PFSK-1 (cell line): ENCODE measurements around the gene EIF1AX.

Experiments
- POLR2AphosphoS5 ChIP-seq: IDR thresholded peaks from 2 replicates; pipeline ENCODE4 v1.6.1; 2012; ENCODE audit warnings: low read depth, mild to moderate bottlenecking, control low read depth, low read length, moderate library complexity
- SIN3A ChIP-seq: IDR thresholded peaks from 2 replicates; pipeline ENCODE4 v1.6.1; 2012; ENCODE audit warnings: mild to moderate bottlenecking, low read length, moderate library complexity, borderline replicate concordance; ENCODE audit not compliant: insufficient read depth
- TF ChIP-seq, protein P1 (sequence below), 2 experiments: IDR thresholded peaks; 2 replicates each; pipeline versions ENCODE4 v1.6.1 to v1.8.0; 2011 to 2012; ENCODE audit warnings: low read depth in 2 of 2, low read length in 2 of 2, control low read depth in 1 of 2, inconsistent platforms in 1 of 2, mild to moderate bottlenecking in 1 of 2, moderate library complexity in 1 of 2; ENCODE audit not compliant: insufficient read depth in 1 of 2

DNA sequence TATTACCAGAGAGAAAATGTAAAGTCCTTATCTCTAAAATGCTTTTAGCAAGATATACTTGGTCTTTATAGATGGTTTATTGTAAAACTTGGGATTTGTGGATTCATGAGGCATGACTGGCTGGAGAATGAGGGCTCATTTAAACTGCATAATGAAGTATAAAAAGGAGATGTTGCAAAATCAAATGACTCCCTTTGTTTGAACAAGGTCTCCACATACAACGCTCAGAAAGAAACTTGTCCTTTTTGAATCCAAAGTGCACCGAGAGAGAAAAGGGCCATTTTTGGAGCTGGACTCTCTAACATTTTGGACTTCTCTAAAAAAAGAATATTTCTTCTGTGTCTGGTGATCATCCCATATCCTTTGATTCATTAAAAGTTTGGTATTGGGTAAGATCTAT is 7.7 kb upstream of the EIF1AX start:
- no peak for TF ChIP-seq POLR2AphosphoS5
- TF ChIP-seq, protein P1, sequence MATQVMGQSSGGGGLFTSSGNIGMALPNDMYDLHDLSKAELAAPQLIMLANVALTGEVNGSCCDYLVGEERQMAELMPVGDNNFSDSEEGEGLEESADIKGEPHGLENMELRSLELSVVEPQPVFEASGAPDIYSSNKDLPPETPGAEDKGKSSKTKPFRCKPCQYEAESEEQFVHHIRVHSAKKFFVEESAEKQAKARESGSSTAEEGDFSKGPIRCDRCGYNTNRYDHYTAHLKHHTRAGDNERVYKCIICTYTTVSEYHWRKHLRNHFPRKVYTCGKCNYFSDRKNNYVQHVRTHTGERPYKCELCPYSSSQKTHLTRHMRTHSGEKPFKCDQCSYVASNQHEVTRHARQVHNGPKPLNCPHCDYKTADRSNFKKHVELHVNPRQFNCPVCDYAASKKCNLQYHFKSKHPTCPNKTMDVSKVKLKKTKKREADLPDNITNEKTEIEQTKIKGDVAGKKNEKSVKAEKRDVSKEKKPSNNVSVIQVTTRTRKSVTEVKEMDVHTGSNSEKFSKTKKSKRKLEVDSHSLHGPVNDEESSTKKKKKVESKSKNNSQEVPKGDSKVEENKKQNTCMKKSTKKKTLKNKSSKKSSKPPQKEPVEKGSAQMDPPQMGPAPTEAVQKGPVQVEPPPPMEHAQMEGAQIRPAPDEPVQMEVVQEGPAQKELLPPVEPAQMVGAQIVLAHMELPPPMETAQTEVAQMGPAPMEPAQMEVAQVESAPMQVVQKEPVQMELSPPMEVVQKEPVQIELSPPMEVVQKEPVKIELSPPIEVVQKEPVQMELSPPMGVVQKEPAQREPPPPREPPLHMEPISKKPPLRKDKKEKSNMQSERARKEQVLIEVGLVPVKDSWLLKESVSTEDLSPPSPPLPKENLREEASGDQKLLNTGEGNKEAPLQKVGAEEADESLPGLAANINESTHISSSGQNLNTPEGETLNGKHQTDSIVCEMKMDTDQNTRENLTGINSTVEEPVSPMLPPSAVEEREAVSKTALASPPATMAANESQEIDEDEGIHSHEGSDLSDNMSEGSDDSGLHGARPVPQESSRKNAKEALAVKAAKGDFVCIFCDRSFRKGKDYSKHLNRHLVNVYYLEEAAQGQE (IDR thresholded peaks at IDR 0.05; ENCODE audit: insufficient read depth in 1 of 2, low read depth in 2 of 2, low read length in 2 of 2) = no peak
- TF ChIP-seq SIN3A = no peak
